Progenitor cell of endocrine pancreas (in vitro differentiated cells): Measurements from ENCODE around the gene EVA1C. TPM values are rescaled to one million over a fixed set of nuclear protein-coding genes. Genes with fewer than 3 reads are reported as not detected.

Source experiments
- DNase-seq: peaks from one replicate; pipeline ENCODE4 v3.0.0; 2021; ENCODE audit warnings: low spot score; ENCODE audit not compliant: unreplicated experiment
- H3K27ac Mint-ChIP-seq: 2 replicates; pipeline ENCODE4 v1.8.0; 2021; ENCODE audit warnings: mild to moderate bottlenecking, moderate library complexity, mixed read lengths
- H3K27me3 Mint-ChIP-seq: 2 replicates; pipeline ENCODE4 v1.8.0; 2021; ENCODE audit warnings: mixed read lengths
- H3K36me3 Mint-ChIP-seq: 2 replicates; pipeline ENCODE4 v1.8.0; 2022; ENCODE audit warnings: mixed read lengths; ENCODE audit not compliant: insufficient read depth
- H3K4me1 Mint-ChIP-seq: 2 replicates; pipeline ENCODE4 v1.8.0; 2021; ENCODE audit warnings: low read depth, mixed read lengths
- H3K4me3 Mint-ChIP-seq: 2 replicates; pipeline ENCODE4 v1.8.0; 2021; ENCODE audit warnings: low read depth, mild to moderate bottlenecking, moderate library complexity, mixed read lengths
- H3K9me3 Mint-ChIP-seq: 2 replicates; pipeline ENCODE4 v1.8.0; 2021; ENCODE audit warnings: low read depth, mixed read lengths
- total RNA-seq: library from RNA; stranded (reverse); gene quantifications from 2 replicates; pipeline ENCODE4 v1.2.1, GENCODE V29; 2021
- TF ChIP-seq, protein P1 (sequence below): fragments of 200-600 bp; sonication (generic); IDR thresholded peaks from one replicate; pipeline ENCODE4 v1.5.0; 2021; ENCODE audit warnings: antibody characterized with exemption, mild to moderate bottlenecking; ENCODE audit not compliant: unreplicated experiment

Gene EVA1C
- total RNA-seq, 1 donor from 2014 or later = not detected

DNA sequence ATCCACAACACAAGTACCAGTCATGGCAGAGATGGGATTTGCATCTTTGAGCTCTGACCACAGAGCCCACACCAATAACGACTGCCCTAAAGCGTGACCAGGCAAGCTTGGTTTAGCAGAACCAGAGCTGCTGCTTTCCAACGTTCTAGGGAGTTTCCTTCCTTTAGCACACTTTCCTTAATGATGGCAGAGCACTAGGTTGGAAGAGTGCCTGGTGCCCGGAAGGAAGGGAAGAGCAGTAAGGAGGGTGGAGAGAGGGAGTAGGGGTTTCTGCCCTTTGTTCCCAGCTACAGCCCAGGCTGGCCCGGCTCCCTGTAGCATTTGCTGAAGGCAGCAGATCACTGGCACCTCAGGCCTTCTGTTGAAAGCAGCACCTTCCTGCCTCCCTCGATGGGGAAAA, 6.1 kb upstream of the EVA1C start:
- no peak for DNase-seq
- Mint-ChIP-seq H3K4me1 (no peaks in the 10 kb centered on the region), H3K27me3 (peaks cover 40% of the 10 kb centered on the region), H3K9me3 (no peaks in the 10 kb centered on the region), H3K27ac (no peak overlapping the region), H3K36me3 (no peaks in the 10 kb centered on the region), H3K4me3 (no peak overlapping the region)
- TF ChIP-seq, protein P1, sequence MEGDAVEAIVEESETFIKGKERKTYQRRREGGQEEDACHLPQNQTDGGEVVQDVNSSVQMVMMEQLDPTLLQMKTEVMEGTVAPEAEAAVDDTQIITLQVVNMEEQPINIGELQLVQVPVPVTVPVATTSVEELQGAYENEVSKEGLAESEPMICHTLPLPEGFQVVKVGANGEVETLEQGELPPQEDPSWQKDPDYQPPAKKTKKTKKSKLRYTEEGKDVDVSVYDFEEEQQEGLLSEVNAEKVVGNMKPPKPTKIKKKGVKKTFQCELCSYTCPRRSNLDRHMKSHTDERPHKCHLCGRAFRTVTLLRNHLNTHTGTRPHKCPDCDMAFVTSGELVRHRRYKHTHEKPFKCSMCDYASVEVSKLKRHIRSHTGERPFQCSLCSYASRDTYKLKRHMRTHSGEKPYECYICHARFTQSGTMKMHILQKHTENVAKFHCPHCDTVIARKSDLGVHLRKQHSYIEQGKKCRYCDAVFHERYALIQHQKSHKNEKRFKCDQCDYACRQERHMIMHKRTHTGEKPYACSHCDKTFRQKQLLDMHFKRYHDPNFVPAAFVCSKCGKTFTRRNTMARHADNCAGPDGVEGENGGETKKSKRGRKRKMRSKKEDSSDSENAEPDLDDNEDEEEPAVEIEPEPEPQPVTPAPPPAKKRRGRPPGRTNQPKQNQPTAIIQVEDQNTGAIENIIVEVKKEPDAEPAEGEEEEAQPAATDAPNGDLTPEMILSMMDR = no peak

DNA sequence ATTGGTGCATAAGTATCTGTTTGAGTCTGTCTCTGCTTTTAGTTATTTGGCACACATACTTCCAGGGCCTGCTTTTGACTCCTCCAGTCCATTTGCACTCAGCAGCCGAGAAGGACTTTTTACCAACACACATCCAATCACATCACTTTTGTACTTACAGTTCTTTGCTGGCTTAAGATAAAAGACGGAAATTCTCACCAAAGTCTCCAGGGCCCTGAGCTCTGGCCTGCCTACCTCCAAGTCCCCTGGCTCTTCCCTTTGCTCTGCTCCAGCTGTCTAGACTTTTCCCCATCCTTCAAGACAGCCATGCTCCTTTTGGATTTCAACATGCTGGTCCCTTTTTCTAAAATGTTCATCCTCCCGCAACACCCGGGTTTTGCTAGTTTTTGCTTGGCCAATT, 2.2 kb upstream of the EVA1C start:
- Mint-ChIP-seq H3K4me3 (no peak overlapping the region), H3K9me3 (no peaks in the 10 kb centered on the region), H3K36me3 (no peaks in the 10 kb centered on the region), H3K4me1 (peaks cover 15% of the 10 kb centered on the region), H3K27ac (no peak overlapping the region), H3K27me3 (peaks cover 68% of the 10 kb centered on the region)
- no peak for DNase-seq
- TF ChIP-seq, protein P1 = no peak

DNA sequence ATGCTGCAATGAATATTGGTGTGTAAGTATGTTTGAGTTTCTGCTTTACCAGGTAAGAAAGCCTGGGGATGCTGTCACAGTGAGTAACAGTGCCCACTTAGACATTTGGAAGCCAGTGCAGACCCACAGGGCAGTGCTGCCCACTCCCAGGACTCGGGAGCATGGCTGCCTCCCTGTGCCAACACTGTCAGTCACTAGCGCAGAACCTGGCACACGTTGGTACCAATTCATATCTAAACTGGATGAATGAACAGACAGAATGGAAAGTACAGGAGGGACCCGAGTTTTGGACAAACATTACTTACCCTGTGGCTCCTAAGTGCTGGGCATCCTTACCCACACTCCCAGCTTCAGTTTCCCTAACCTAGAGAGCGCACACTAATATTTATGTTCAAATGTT, 1.6 kb upstream of the EVA1C start:
- H3K4me1 Mint-ChIP-seq = peaks cover 22% of the 10 kb centered on the region
- TF ChIP-seq, protein P1 = no peak
- H3K4me3 Mint-ChIP-seq = peak overlapping the region; percentile 14
- no peak for DNase-seq
- no peak overlapping the region for H3K27ac Mint-ChIP-seq
- peaks cover 74% of the 10 kb centered on the region for H3K27me3 Mint-ChIP-seq
- H3K36me3 Mint-ChIP-seq = no peaks in the 10 kb centered on the region
- H3K9me3 Mint-ChIP-seq = no peaks in the 10 kb centered on the region

DNA sequence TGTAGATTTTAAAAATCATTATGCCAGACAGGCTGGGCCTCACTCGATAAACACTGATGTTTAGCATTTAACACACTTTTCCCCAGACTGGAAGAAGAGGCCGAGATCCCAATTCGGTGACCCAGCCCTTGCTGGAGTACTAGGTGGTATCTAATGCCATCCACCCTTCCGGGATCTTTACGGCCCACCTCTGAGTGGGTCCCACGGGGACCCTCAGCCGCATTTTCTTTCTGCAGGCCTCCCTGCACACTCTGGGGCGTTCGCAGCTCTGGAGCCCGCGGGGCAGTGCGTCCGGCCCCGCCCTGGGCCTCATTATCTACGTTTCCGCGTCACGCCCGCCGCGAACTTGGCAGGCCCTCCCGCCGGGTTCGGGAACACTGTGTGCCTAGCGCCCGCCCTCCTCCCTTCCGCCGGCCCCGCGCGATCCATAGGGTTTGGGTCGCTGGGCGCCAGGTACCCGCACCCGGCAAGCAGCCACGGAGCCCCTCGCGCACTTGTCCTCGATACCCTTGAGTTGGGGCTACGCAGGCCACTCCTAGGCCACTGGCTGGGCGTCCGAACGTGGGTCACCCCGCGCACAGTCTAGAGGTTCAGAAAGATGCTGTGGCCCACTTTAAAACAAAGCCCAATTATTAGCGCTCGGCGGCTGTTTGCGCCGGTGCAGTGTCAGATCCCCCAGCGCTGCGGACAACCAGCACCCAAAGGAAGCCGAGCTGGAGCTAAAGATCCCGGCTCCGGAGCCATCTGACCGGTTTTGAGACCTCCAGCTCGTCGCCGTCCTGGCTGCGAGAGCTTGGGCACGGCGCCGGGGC, 950 bp upstream of the EVA1C start:
- Mint-ChIP-seq H3K36me3 (no peaks in the 10 kb centered on the region), H3K4me3 (peak overlapping the region; percentile 72), H3K27me3 (peaks cover 71% of the 10 kb centered on the region), H3K4me1 (peaks cover 22% of the 10 kb centered on the region), H3K27ac (peak overlapping the region; percentile 73), H3K9me3 (no peaks in the 10 kb centered on the region)
- DNase-seq = no peak
- TF ChIP-seq, protein P1 = no peak

DNA sequence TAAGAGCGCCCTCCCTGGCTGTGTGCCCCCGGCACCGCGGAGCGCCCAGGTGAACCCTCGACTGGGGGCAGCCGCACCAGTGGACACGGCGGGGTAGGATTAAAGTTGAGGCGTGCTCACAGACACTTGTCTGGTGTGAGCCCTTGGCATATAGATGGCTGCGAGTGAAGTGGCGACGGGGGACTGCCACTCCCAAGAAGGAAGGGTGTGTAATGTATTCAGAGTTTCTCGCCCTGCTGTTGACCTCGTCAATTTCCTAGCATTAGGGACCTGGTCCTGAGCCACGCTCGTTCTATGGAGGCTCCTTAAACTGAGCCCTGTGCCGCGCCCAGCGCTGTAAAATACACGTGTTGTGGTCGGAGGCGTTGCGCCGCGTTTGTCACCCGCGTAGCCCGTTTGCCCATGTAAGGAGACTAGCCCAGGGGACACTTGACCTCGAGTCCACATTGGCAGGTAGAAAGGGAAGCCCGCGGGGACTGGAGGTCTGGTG, 554 bp downstream of the EVA1C start:
- TF ChIP-seq, protein P1 = no peak
- Mint-ChIP-seq H3K27me3 (peaks cover 67% of the 10 kb centered on the region), H3K36me3 (no peaks in the 10 kb centered on the region), H3K4me1 (peaks cover 28% of the 10 kb centered on the region), H3K4me3 (peak overlapping the region; percentile 72), H3K9me3 (no peaks in the 10 kb centered on the region), H3K27ac (no peak overlapping the region)
- DNase-seq = no peak
